Ovary (tissue), 3 donors: ENCODE results near the gene NUDT11.

Experiments used
- EP300 ChIP-seq: sonication (generic); formaldehyde crosslinking; IDR thresholded peaks from one replicate; pipeline ENCODE4 v1.6.1; 2017; ENCODE audit warnings: antibody characterized with exemption
- POLR2A ChIP-seq: fragments of 450-650 bp; IDR thresholded peaks from one replicate; pipeline ENCODE4 v1.6.1; 2017; ENCODE audit warnings: antibody characterized with exemption, mild to moderate bottlenecking, moderate library complexity
- TF ChIP-seq, protein P1 (sequence below), 3 donors: fragments of 450-650 bp in 2 of 3; fragments of 200-600 bp in 1 of 3; IDR thresholded peaks; one replicate each; pipeline versions ENCODE4 v1.5.1 to v1.8.0; 2016 to 2022; ENCODE audit warnings: antibody characterized with exemption in 3 of 3, mild to moderate bottlenecking in 1 of 3
- donor health status: DM: no; HTN: no; CAD: no.

DNA sequence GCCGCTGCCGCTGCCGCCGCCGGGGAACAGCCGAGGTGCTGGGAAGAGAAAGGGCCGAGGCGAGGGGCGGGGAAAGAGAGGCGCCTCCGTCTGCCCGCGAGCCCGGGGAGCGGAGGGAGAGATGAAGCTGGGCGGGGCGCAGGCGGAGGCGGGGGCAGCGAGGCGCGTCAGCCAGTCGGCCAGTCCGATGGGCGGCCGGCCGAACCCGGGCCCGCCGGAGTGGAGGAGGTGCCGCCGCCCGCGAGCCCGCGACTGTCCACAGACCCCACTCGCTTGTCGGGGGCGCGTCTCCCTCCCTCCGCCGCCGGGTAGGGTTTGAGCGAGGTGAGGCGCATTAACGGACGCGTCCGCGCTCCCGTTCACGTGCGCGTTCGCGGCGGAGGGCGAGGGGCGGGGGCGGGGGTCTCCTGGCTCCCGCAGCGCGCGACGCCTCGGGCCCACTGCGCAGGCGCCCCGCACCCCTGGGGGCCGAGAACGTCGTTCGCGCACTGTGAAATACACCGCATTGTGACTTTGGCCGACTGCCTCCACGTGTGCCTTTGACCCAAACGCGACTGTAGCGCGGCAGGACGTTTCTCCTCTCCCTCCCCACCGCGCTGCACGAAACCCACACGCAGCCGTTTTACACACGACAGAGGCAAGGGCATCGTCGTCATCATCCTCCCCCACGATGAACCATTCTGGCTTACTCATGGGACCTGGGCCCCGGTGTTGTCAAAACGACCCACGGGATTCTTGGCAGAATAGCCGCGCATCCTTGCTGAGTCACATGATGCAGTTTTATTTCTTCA is at the start of gene NUDT11:
- TF ChIP-seq, protein P1, sequence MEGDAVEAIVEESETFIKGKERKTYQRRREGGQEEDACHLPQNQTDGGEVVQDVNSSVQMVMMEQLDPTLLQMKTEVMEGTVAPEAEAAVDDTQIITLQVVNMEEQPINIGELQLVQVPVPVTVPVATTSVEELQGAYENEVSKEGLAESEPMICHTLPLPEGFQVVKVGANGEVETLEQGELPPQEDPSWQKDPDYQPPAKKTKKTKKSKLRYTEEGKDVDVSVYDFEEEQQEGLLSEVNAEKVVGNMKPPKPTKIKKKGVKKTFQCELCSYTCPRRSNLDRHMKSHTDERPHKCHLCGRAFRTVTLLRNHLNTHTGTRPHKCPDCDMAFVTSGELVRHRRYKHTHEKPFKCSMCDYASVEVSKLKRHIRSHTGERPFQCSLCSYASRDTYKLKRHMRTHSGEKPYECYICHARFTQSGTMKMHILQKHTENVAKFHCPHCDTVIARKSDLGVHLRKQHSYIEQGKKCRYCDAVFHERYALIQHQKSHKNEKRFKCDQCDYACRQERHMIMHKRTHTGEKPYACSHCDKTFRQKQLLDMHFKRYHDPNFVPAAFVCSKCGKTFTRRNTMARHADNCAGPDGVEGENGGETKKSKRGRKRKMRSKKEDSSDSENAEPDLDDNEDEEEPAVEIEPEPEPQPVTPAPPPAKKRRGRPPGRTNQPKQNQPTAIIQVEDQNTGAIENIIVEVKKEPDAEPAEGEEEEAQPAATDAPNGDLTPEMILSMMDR (IDR thresholded peaks at IDR 0.05), result no peak
- TF ChIP-seq POLR2A, result no peak
- TF ChIP-seq EP300, result no peak
